Ovary (tissue), 3 donors: ENCODE measurements around the gene KATNBL1.

Experiments
- EP300 ChIP-seq: sonication (generic); formaldehyde crosslinking; IDR thresholded peaks from one replicate; pipeline ENCODE4 v1.6.1; 2017; ENCODE audit warnings: antibody characterized with exemption
- POLR2A ChIP-seq: fragments of 450-650 bp; IDR thresholded peaks from one replicate; pipeline ENCODE4 v1.6.1; 2017; ENCODE audit warnings: antibody characterized with exemption, mild to moderate bottlenecking, moderate library complexity
- TF ChIP-seq, protein P1 (sequence below), 3 donors: fragments of 450-650 bp in 2 of 3; fragments of 200-600 bp in 1 of 3; IDR thresholded peaks; one replicate each; pipeline versions ENCODE4 v1.5.1 to v1.8.0; 2016 to 2022; ENCODE audit warnings: antibody characterized with exemption in 3 of 3, mild to moderate bottlenecking in 1 of 3
- donor health status: DM: no; HTN: no; CAD: no.

- TF ChIP-seq, protein P1, sequence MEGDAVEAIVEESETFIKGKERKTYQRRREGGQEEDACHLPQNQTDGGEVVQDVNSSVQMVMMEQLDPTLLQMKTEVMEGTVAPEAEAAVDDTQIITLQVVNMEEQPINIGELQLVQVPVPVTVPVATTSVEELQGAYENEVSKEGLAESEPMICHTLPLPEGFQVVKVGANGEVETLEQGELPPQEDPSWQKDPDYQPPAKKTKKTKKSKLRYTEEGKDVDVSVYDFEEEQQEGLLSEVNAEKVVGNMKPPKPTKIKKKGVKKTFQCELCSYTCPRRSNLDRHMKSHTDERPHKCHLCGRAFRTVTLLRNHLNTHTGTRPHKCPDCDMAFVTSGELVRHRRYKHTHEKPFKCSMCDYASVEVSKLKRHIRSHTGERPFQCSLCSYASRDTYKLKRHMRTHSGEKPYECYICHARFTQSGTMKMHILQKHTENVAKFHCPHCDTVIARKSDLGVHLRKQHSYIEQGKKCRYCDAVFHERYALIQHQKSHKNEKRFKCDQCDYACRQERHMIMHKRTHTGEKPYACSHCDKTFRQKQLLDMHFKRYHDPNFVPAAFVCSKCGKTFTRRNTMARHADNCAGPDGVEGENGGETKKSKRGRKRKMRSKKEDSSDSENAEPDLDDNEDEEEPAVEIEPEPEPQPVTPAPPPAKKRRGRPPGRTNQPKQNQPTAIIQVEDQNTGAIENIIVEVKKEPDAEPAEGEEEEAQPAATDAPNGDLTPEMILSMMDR (IDR thresholded peaks at IDR 0.05), result no peak
- TF ChIP-seq EP300 (no peak), POLR2A (no peak)
Observed at GRCh38 chr15:34133511-34133910, 76.4 kb downstream of the KATNBL1 start.
